Endothelial cell of umbilical vein (primary cell): Measurements from ENCODE around the gene MLNR.

ENCODE experiments used
- CTCF ChIP-seq, 2 donors: IDR thresholded peaks; 1 replicate in 1 of 2; 2 replicates in 1 of 2; pipeline ENCODE4 v1.5.1; 2011; ENCODE audit warnings: low read length in 2 of 2, mild to moderate bottlenecking in 2 of 2, moderate library complexity in 2 of 2, control low read depth in 1 of 2, inconsistent platforms in 1 of 2, low read depth in 1 of 2; ENCODE audit not compliant: insufficient read depth in 1 of 2; ENCODE audit errors: extremely low read depth in 1 of 2
- EZH2 ChIP-seq: IDR thresholded peaks from 2 replicates; pipeline ENCODE4 v1.6.1; 2012; ENCODE audit warnings: borderline replicate concordance, low read depth, mild to moderate bottlenecking, moderate library complexity, low read length, inconsistent platforms; ENCODE audit not compliant: severe bottlenecking
- GATA2 ChIP-seq: IDR thresholded peaks from 2 replicates; pipeline ENCODE4 v1.7.0; 2011; ENCODE audit warnings: low read depth, mild to moderate bottlenecking, moderate library complexity, mixed read lengths, low read length; ENCODE audit not compliant: insufficient read length, insufficient read depth
- MAX ChIP-seq: IDR thresholded peaks from 2 replicates; pipeline ENCODE4 v1.6.1; 2011; ENCODE audit not compliant: insufficient read depth, insufficient read length

GRCh38 chr13:49217962-49218492 lies 2.1 kb upstream of the MLNR start:
- TF ChIP-seq CTCF (IDR thresholded peaks at IDR 0.05; ENCODE audit: extremely low read depth in 1 of 2, insufficient read depth in 1 of 2, low read depth in 1 of 2, low read length in 2 of 2): no peak
- TF ChIP-seq EZH2: no peak
- TF ChIP-seq MAX: no peak
- TF ChIP-seq GATA2: no peak
